K562 (cell line): Measurements from ENCODE around the gene GATA2. TPM values are rescaled to one million over a fixed set of nuclear protein-coding genes. Genes with fewer than 3 reads are reported as not detected.
A peak's percentile ranks its signal among the peaks of the same experiment; 100 is the strongest.

Experiments used
- ATAC-seq: fragments of 200-7000 bp; cut with Tn5 transposase; 3 replicates; pipeline ENCODE4 v1.9.1; 2020; ENCODE audit warnings: moderate library complexity
- BruUV-seq: library from RNA; stranded (reverse); fragments of 400-500 nt; replicated peaks from 2 replicates; lab custom pipeline; 2021; lab: Mats Ljungman, UMichigan
- CTCF ChIA-PET: fragments of 300-600 bp; formaldehyde crosslinking; extraction: SDS; loops from one replicate; lab custom pipeline; 2021; ENCODE audit warnings: low intra/inter-chr PET ratio; lab: Yijun Ruan, JAX
- POLR2A ChIA-PET: fragments of 300-600, 350-650 bp; sonication (Branson Sonifier 250); formaldehyde crosslinking; extraction: SDS; loops from one replicate; lab custom pipeline; 2021; ENCODE audit warnings: antibody characterized with exemption, inconsistent platforms; lab: Yijun Ruan, JAX
- DNase-seq, 4 experiments: peaks; one replicate each; pipeline versions ENCODE4 v3.0.0 to v3.0.0-alpha.2; 2011 to 2018; ENCODE audit warnings: low spot score in 3 of 4, mixed read lengths in 3 of 4; ENCODE audit errors: extremely low read depth in 1 of 4
- FAIRE-seq: peaks from 2 replicates; lab custom pipeline; 2011; peaks lifted over from hg19 to GRCh38; lab: Jason Lieb, UNC
- H2AFZ ChIP-seq: 2 replicates; pipeline ENCODE4 v1.6.0; 2011; ENCODE audit warnings: low read depth, low read length, control low read depth, inconsistent platforms
- H3K27ac ChIP-seq: fragments of 200-600 bp; 3 replicates; pipeline ENCODE4 v1.8.0; 2011; ENCODE audit warnings: low read depth, mild to moderate bottlenecking, control low read depth, inconsistent platforms, low read length, moderate library complexity, mixed read lengths; ENCODE audit errors: extremely low read depth
- H3K27me3 ChIP-seq, 2 experiments: fragments of 300-600 bp in 1 of 2; 2 replicates in 1 of 2; 3 replicates in 1 of 2; pipeline versions ENCODE4 v1.6.0 to v1.8.0; 2011; ENCODE audit warnings: inconsistent platforms in 2 of 2, low read length in 2 of 2, mild to moderate bottlenecking in 1 of 2, mixed read lengths in 1 of 2, moderate library complexity in 1 of 2; ENCODE audit not compliant: control insufficient read depth in 2 of 2, insufficient read depth in 2 of 2
- H3K36me3 ChIP-seq: fragments of 300-600 bp; 3 replicates; pipeline ENCODE4 v1.8.0; 2011; ENCODE audit warnings: mild to moderate bottlenecking, low read length, inconsistent platforms; ENCODE audit not compliant: control insufficient read depth, insufficient read depth
- H3K4me1 ChIP-seq, 2 experiments: fragments of 200-600 bp in 1 of 2; replicated peaks in 1 of 2; 2 replicates in 1 of 2; 3 replicates in 1 of 2; pipeline versions ENCODE4 v1.5.1 to v1.8.0; 2011; ENCODE audit warnings: inconsistent platforms in 2 of 2, low read length in 2 of 2, mild to moderate bottlenecking in 1 of 2, mixed read lengths in 1 of 2, moderate library complexity in 1 of 2; ENCODE audit not compliant: control insufficient read depth in 2 of 2, insufficient read depth in 2 of 2
- H3K4me2 ChIP-seq: 2 replicates; pipeline ENCODE4 v1.6.1; 2011; ENCODE audit warnings: low read length, control low read depth, inconsistent platforms, mixed read lengths; ENCODE audit not compliant: insufficient read depth
- H3K4me3 ChIP-seq: fragments of 200-600 bp; sonication (generic), shearing (Covaris generic); 2 replicates; pipeline ENCODE4 v1.5.1; 2016; ENCODE audit warnings: control low read depth, inconsistent platforms
- H3K79me2 ChIP-seq: fragments of 200-600 bp; 3 replicates; pipeline ENCODE4 v1.8.0; 2011; ENCODE audit warnings: low read length, inconsistent platforms; ENCODE audit not compliant: control insufficient read depth, insufficient read depth
- H3K9ac ChIP-seq, 2 experiments: 2 replicates each; pipeline versions ENCODE4 v1.6.0 to v1.6.1; 2011; ENCODE audit warnings: low read depth in 2 of 2, low read length in 2 of 2, control low read depth in 1 of 2, inconsistent platforms in 1 of 2, mild to moderate bottlenecking in 1 of 2, mixed read lengths in 1 of 2; ENCODE audit not compliant: insufficient read depth in 1 of 2
- H3K9me1 ChIP-seq: one replicate; pipeline ENCODE4 v1.6.0; 2011; ENCODE audit warnings: inconsistent platforms, mild to moderate bottlenecking, low read length, moderate library complexity; ENCODE audit not compliant: control insufficient read depth, insufficient read depth
- H3K9me3 ChIP-seq: replicated peaks from 2 replicates; pipeline ENCODE4 v1.5.1; 2011; ENCODE audit warnings: low read depth, low read length, inconsistent platforms; ENCODE audit not compliant: control insufficient read depth, insufficient read depth
- H4K20me1 ChIP-seq: replicated peaks from 2 replicates; pipeline ENCODE4 v1.6.1; 2011; ENCODE audit warnings: low read length, inconsistent platforms, mixed read lengths; ENCODE audit not compliant: control insufficient read depth, insufficient read depth
- ETV5 ChIP-seq: sonication (generic); formaldehyde crosslinking; IDR thresholded peaks from 2 replicates; pipeline ENCODE4 v1.4.0; 2020; ENCODE audit warnings: low read depth, mild to moderate bottlenecking, missing genetic modification reagents
- KHSRP ChIP-seq: fragments of 450-650 bp; IDR thresholded peaks from 2 replicates; pipeline ENCODE4 v1.6.1; 2017
- MEIS2 ChIP-seq: fragments of 450-650 bp; IDR thresholded peaks from 2 replicates; pipeline ENCODE4 v1.6.1; 2014; ENCODE audit warnings: mild to moderate bottlenecking; ENCODE audit not compliant: partially characterized antibody
- POLR2A ChIP-seq: fragments of 450-650 bp; conservative IDR thresholded peaks from 2 replicates; pipeline ENCODE4 v1.6.1; 2016
- POLR2G ChIP-seq: fragments of 200-400 bp; formaldehyde crosslinking; IDR thresholded peaks from 2 replicates; pipeline ENCODE4 v1.6.1; 2017; ENCODE audit warnings: low read depth, mild to moderate bottlenecking, antibody characterized with exemption, low read length, moderate library complexity
- RBFOX2 ChIP-seq: fragments of 200-400 bp; formaldehyde crosslinking; IDR thresholded peaks from 2 replicates; pipeline ENCODE4 v1.6.1; 2017; ENCODE audit warnings: low read depth, mild to moderate bottlenecking, low read length, moderate library complexity
- SMAD2 ChIP-seq: fragments of 150-350 bp; IDR thresholded peaks from 2 replicates; pipeline ENCODE4 v1.6.1; 2014; ENCODE audit warnings: low read depth, mild to moderate bottlenecking, low read length
- WGBS: fragments of 100-300 bp; shearing (Covaris generic); methylation state at CpG from one replicate; pipeline ENCODE4 v1.1.6; 2016; ENCODE audit warnings: low coverage, mixed read lengths; ENCODE audit not compliant: insufficient coverage; ENCODE audit errors: missing lambda C conversion rate; 5-methylcytosine and 5-hydroxymethylcytosine counted together
- in situ Hi-C: fragments of 300-500 bp; cut with MboI; formaldehyde crosslinking; loops from 4 replicates; pipeline ENCODE4 v1.15.0; 2018; ENCODE audit warnings: inconsistent platforms, mixed read lengths
- intact Hi-C: fragments of 100-400 bp; cut with micrococcal nuclease; formaldehyde crosslinking; loops from 2 replicates; pipeline ENCODE4 v1.14.2; 2022
- polyA plus RNA-seq, 8 experiments: library from polyadenylated mRNA; depleted of rRNA in 4 of 8; stranded (reverse) in 5 of 8; unstranded in 3 of 8; fragments of >200 nt; fragmentation: Nextera tagmentation in 2 of 8; fragmentation: Illumina TruSeq in 1 of 8; extraction: Ambion mirVana in 2 of 8; extraction: Trizol in 1 of 8; gene quantifications; 2 replicates each; pipeline versions ENCODE4 v1.2.1 to v1.2.3, GENCODE V29; 2011 to 2014; ENCODE audit warnings: inconsistent platforms in 1 of 8, missing spikeins in 1 of 8
- total RNA-seq, 7 experiments: library from RNA; depleted of rRNA in 6 of 7; stranded (reverse); fragments of >200 nt in 6 of 7; fragmentation: Illumina TruSeq in 2 of 7; extraction: Trizol in 2 of 7; gene quantifications; 2 replicates each; pipeline versions ENCODE4 v1.2.1 to v1.2.3, GENCODE V29; 2011 to 2021; ENCODE audit warnings: low replicate concordance in 1 of 7

Gene GATA2
- total and polyA plus RNA-seq, 9 of the 15 experiments (the other 6 are each of a cell fraction or from before 2014, with no cell fraction given) = 8.5 to 218 (median 50.8) TPM

DNA sequence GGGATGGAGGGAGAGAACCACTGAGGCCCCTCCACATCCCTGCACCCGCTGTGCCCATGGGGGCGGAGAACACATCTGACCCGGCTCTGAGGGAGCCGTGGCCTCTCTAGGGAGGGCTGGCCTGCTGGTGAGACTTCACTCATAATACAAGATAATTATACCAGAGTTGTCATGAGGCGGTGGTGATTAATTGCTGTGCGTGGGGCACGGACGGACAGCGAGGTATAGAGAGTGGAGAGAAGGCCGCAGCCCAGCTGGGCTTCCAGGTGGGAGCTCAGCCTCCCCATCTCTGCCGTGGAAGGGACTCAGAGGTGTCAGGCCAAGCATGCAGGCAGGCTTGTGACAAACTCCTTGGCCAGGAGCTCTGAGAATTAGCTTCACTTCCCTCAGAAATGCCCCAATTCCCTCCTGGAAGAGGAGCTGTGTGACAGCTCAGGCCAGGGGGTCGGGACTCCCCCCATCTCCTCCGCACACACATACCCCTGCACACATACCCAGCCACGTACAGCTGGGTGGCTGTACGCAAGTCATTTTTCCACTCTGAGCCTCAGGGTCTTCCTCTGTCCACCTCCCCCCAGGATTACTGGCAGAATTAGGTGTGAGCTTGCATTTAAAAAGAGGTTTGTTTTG, 6.0 kb upstream of the GATA2 start:
- Histone ChIP-seq H3K79me2 (peaks cover 38% of the 10 kb centered on the region), H3K36me3 (peaks cover 31% of the 10 kb centered on the region; the same call in 2 of the 3 replicates), H2AFZ (no peak overlapping the region), H4K20me1 (peaks cover 5% of the 10 kb centered on the region), H3K9me3 (no peaks in the 10 kb centered on the region), H3K27me3 (no peaks in the 10 kb centered on the region), H3K4me1 (peaks cover 30 to 53% of the 10 kb centered on the region in 2 experiments), H3K4me2 (no peak overlapping the region), H3K9me1 (peaks cover under 1% of the 10 kb centered on the region), H3K27ac (no peak overlapping the region), H3K4me3 (no peak overlapping the region), H3K9ac (peak overlapping the region in 1 of 2 experiments; percentile 75; a peak in 2 of 4 replicates)
- WGBS = 75% methylated on average over 14 of the region's 15 CpGs
- in situ Hi-C loops = no loop called here
- ChIA-PET CTCF (interaction anchor here (2.0 kb wide), 1 partner anchor 73 kb away, joined by 9 read pairs; no protein-coding TSS in a partner anchor), POLR2A (interaction anchor here (0.7 to 1.5 kb wide), 4 partner anchors 11 to 34 kb away, joined by 3 to 8 read pairs (median 4); no protein-coding TSS in a partner anchor)
- no TSS peak for BruUV-seq
- peak; percentile 28 for TF ChIP-seq MEIS2
- no peak for TF ChIP-seq KHSRP
- no peak for TF ChIP-seq SMAD2
- TF ChIP-seq ETV5 (CRISPR knock-in tag) = no peak
- 0 out of 2 replicates have a peak, but pooled peaks have one; percentile 41 for TF ChIP-seq POLR2A
- peak; percentile 73 for TF ChIP-seq POLR2G
- peak; percentile 23 for TF ChIP-seq RBFOX2
- FAIRE-seq (no peak), DNase-seq (no peak), ATAC-seq (no peak)
- intact Hi-C loops = loop anchor here (5.0 to 10.0 kb wide), 4 partner anchors 68 to 424 kb away; no protein-coding TSS in a partner anchor
